OCI-LY7 (cell line): ENCODE results near the gene AKAP5. TPM values are rescaled to one million over a fixed set of nuclear protein-coding genes. Genes with fewer than 3 reads are reported as not detected.

Source experiments
- BruUV-seq: library from RNA; stranded (reverse); fragments of 400-500 nt; replicated peaks from 2 replicates; lab custom pipeline; 2021; lab: Mats Ljungman, UMichigan
- CTCF ChIA-PET: fragments of 300-600 bp; sonication (Branson Sonifier 250); formaldehyde crosslinking; loops from one replicate; lab custom pipeline; 2022; ENCODE audit warnings: antibody characterized with exemption; ENCODE audit not compliant: unreplicated experiment; lab: Charles Lee
- POLR2A ChIA-PET: fragments of 300-600 bp; sonication (Branson Sonifier 250); formaldehyde crosslinking; loops from one replicate; lab custom pipeline; 2022; ENCODE audit warnings: antibody characterized with exemption; lab: Charles Lee
- DNase-seq: peaks from one replicate; pipeline ENCODE4 v3.0.0-alpha.2; 2015; ENCODE audit warnings: low spot score
- H2AFZ ChIP-seq: fragments of 200-600 bp; sonication (generic), shearing (Covaris generic); 2 replicates; pipeline ENCODE4 v1.6.1; 2014; ENCODE audit warnings: mild to moderate bottlenecking, antibody characterized with exemption, low read length, moderate library complexity
- H3K27ac ChIP-seq: fragments of 200-600 bp; sonication (generic); 2 replicates; pipeline ENCODE4 v1.5.1; 2014; ENCODE audit warnings: mixed run types, low read depth, mild to moderate bottlenecking, moderate library complexity, low read length, inconsistent platforms; ENCODE audit not compliant: poor library complexity, severe bottlenecking
- H3K36me3 ChIP-seq: fragments of 200-600 bp; sonication (generic); 2 replicates; pipeline ENCODE4 v1.6.1; 2014; ENCODE audit warnings: mild to moderate bottlenecking, antibody characterized with exemption, low read length, moderate library complexity, mixed read lengths; ENCODE audit not compliant: insufficient read depth
- H3K4me1 ChIP-seq: fragments of 200-600 bp; sonication (generic); 2 replicates; pipeline ENCODE4 v1.5.1; 2014; ENCODE audit warnings: mild to moderate bottlenecking, low read length; ENCODE audit not compliant: insufficient read depth, poor library complexity, severe bottlenecking
- H3K4me2 ChIP-seq: fragments of 200-600 bp; sonication (generic); 2 replicates; pipeline ENCODE4 v1.6.1; 2014; ENCODE audit warnings: mild to moderate bottlenecking, low read length
- H3K4me3 ChIP-seq: fragments of 200-600 bp; sonication (generic); 2 replicates; pipeline ENCODE4 v1.5.1; 2014; ENCODE audit warnings: mild to moderate bottlenecking, low read depth, low read length; ENCODE audit not compliant: poor library complexity, severe bottlenecking
- H3K79me2 ChIP-seq: fragments of 200-600 bp; sonication (generic); 2 replicates; pipeline ENCODE4 v1.6.1; 2016; ENCODE audit warnings: low read depth, mild to moderate bottlenecking, low read length, moderate library complexity, mixed read lengths; ENCODE audit not compliant: insufficient read depth
- H3K9me2 ChIP-seq: fragments of 200-600 bp; sonication (generic); 2 replicates; pipeline ENCODE4 v1.6.1; 2016; ENCODE audit warnings: mild to moderate bottlenecking, low read length, mixed read lengths; ENCODE audit not compliant: insufficient read depth
- H3K9me3 ChIP-seq: fragments of 200-600 bp; sonication (generic); 2 replicates; pipeline ENCODE4 v1.6.1; 2014; ENCODE audit warnings: mild to moderate bottlenecking, mixed run types, low read length, mixed read lengths
- H4K20me1 ChIP-seq: fragments of 200-600 bp; sonication (generic); 2 replicates; pipeline ENCODE4 v1.6.1; 2014; ENCODE audit warnings: mild to moderate bottlenecking, antibody characterized with exemption, low read length, moderate library complexity, mixed read lengths; ENCODE audit not compliant: insufficient read depth
- CTCF ChIP-seq: fragments of 200-600 bp; sonication (generic); conservative IDR thresholded peaks from 2 replicates; pipeline ENCODE4 v1.5.1; 2014; ENCODE audit warnings: mild to moderate bottlenecking, antibody characterized with exemption, low read length, moderate library complexity, mixed read lengths
- EZH2phosphoT487 ChIP-seq: fragments of 200-600 bp; sonication (generic); IDR thresholded peaks from 2 replicates; pipeline ENCODE4 v1.6.1; 2018; ENCODE audit warnings: low read depth, borderline replicate concordance, mild to moderate bottlenecking, mixed run types, antibody characterized with exemption, low read length, moderate library complexity, mixed read lengths
- intact Hi-C: fragments of 100-400 bp; cut with micrococcal nuclease; formaldehyde crosslinking; loops from one replicate; pipeline ENCODE4 v1.10.0; 2022; ENCODE audit not compliant: unreplicated experiment
- total RNA-seq, 2 experiments: library from RNA; depleted of rRNA in 1 of 2; stranded (reverse); fragments of >200 nt in 1 of 2; shearing (Covaris generic) in 1 of 2; gene quantifications; 2 replicates each; pipeline ENCODE4 v1.2.3, GENCODE V29; 2014 to 2022

AKAP5 gene
- total RNA-seq, 2 experiments from 2014 or later, result 0.57 to 0.92 TPM

DNA sequence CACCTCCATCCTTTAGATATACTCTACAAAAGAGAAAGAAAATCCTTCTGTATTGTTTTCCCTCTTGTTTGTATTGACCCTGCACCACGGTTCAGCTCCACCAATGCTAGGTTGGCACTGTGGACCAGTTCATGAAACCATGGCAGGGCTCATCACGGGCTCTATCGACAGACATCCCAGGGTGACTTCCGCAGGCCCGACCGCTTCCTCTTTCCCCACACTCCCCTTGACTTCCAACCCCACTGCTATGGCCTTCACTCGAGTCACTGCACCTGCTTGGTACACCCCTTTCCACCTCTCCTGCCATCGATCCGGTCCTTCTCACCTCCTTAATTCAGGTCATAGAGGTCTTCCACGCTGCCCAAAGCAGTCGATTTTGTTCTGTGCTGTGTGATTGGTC lies 21.2 kb upstream of the AKAP5 start:
- no peaks in the 10 kb centered on the region for H4K20me1 ChIP-seq
- no peak for DNase-seq
- POLR2A ChIA-PET, result no interaction called here
- no TSS peak for BruUV-seq
- no peak for TF ChIP-seq EZH2phosphoT487
- no peak for TF ChIP-seq CTCF
- H3K9me3 ChIP-seq, result no peaks in the 10 kb centered on the region
- H3K36me3 ChIP-seq, result peaks cover 90% of the 10 kb centered on the region
- no peak overlapping the region for H3K27ac ChIP-seq
- H3K4me1 ChIP-seq, result peaks cover 7% of the 10 kb centered on the region
- H3K9me2 ChIP-seq, result no peaks in the 10 kb centered on the region
- H3K79me2 ChIP-seq, result no peaks in the 10 kb centered on the region
- no peak overlapping the region for H3K4me3 ChIP-seq
- H3K4me2 ChIP-seq, result no peak overlapping the region
- no peak overlapping the region for H2AFZ ChIP-seq
- CTCF ChIA-PET, result no interaction called here
- intact Hi-C loops, result no loop called here

GRCh38 chr14:64444984-64445845 lies 20.1 kb upstream of the AKAP5 start:
- Histone ChIP-seq H3K4me3 (no peak overlapping the region), H3K9me3 (no peaks in the 10 kb centered on the region), H3K36me3 (peaks cover 91% of the 10 kb centered on the region), H3K27ac (no peak overlapping the region), H4K20me1 (no peaks in the 10 kb centered on the region), H3K79me2 (no peaks in the 10 kb centered on the region), H3K4me2 (no peak overlapping the region), H3K9me2 (no peaks in the 10 kb centered on the region), H3K4me1 (peaks cover 11% of the 10 kb centered on the region), H2AFZ (no peak overlapping the region)
- TF ChIP-seq EZH2phosphoT487 (no peak), CTCF (no peak)
- ChIA-PET POLR2A (interaction anchor here (0.6 to 1.8 kb wide), 8 partner anchors 9 to 1636 kb away, joined by 3 to 6 read pairs (median 3); no protein-coding TSS in a partner anchor), CTCF (no interaction called here)
- TSS peak; percentile 4 for BruUV-seq
- intact Hi-C loops, result no loop called here
- DNase-seq, result no peak
